ENCODE measurements around the gene CD101. TPM values are rescaled to one million over a fixed set of nuclear protein-coding genes. Genes with fewer than 3 reads are reported as not detected.

The CD101 gene
- total RNA-seq, 6 donors from 2014 or later, result 3.1 to 50.2 (median 11.7) TPM

GRCh38 chr1:117079737-117080136, 78.2 kb downstream of the CD101 start:
- Histone ChIP-seq H3K4me3 (no peak overlapping the region), H3K36me3 (peaks cover 13 to 82% (median 46%) of the 10 kb centered on the region in 4 donors), H3K27me3 (no peaks in the 10 kb centered on the region), H3K27ac (no peak overlapping the region), H3K4me1 (no peaks in the 10 kb centered on the region), H3K9me3 (no peaks in the 10 kb centered on the region)
- ATAC-seq (ENCODE audit: low FRiP score in 2 of 2) (no peak), DNase-seq (no peak)
- TF ChIP-seq POLR2AphosphoS5 (IDR thresholded peaks at IDR 0.05), result no peak
- no peak for TF ChIP-seq POLR2A (IDR thresholded peaks at IDR 0.05)
- no peak for TF ChIP-seq CTCF (IDR thresholded peaks at IDR 0.05)
- TF ChIP-seq EP300 (IDR thresholded peaks at IDR 0.05), result no peak
- 92 to 94% methylated on average over 6 of the region's 6 CpGs for WGBS, 2 donors

GRCh38 chr1:117084231-117084630, 82.7 kb downstream of the CD101 start:
- Histone ChIP-seq H3K27me3 (no peaks in the 10 kb centered on the region), H3K27ac (no peak overlapping the region), H3K4me3 (no peak overlapping the region), H3K4me1 (no peaks in the 10 kb centered on the region), H3K36me3 (peaks cover 0 to 47% (median 15%) of the 10 kb centered on the region in 4 donors), H3K9me3 (no peaks in the 10 kb centered on the region)
- ATAC-seq (ENCODE audit: low FRiP score in 2 of 2) (no peak), DNase-seq (no peak)
- no peak for TF ChIP-seq EP300 (IDR thresholded peaks at IDR 0.05)
- no peak for TF ChIP-seq POLR2AphosphoS5 (IDR thresholded peaks at IDR 0.05)
- no peak for TF ChIP-seq POLR2A (IDR thresholded peaks at IDR 0.05)
- TF ChIP-seq CTCF (IDR thresholded peaks at IDR 0.05), result no peak
- 77 to 98% methylated on average over 5 to 6 of the region's 6 CpGs for WGBS, 2 donors

Small RNAs within 50 kb of the gene (small RNA-seq; reads per million reads assigned to genes)
- gene RNA5SP55, result 0 reads per million in 4 donors

Other genes starting within 250 kb of the CD101 start
- 10 to 100 TPM in 2 of 6 donors, 1 to 10 TPM in 4; 3.8 to 23.5 (median 7.9) TPM for gene CD2, start 247.3 kb upstream of the CD101 start, total RNA-seq
- gene PTGFRN, start 91.8 kb upstream of the CD101 start, total RNA-seq, result 10 to 100 TPM; 11.7 to 33.6 (median 20.1) TPM
- 10 to 100 TPM in 5 of 6 donors, 1 to 10 TPM in 1; 5.6 to 37.8 (median 15.2) TPM for gene TTF2, start 58.6 kb downstream of the CD101 start, total RNA-seq
- 1 to 10 TPM in 5 of 6 donors, under 1 TPM in 1; 0.30 to 7.3 (median 2.3) TPM for gene TRIM45, start 120.0 kb downstream of the CD101 start, total RNA-seq
- gene VTCN1, start 209.2 kb downstream of the CD101 start, total RNA-seq, result 1 to 10 TPM in 2 of 6 donors, under 1 TPM in 1, not detected in 3; 0.44 to 1.7 (median 1.2) TPM